H1 (cell line): Measurements from ENCODE around the gene BUD13. TPM values are rescaled to one million over a fixed set of nuclear protein-coding genes. Genes with fewer than 3 reads are reported as not detected.

Source experiments
- CTCF ChIA-PET: fragments of 300-600 bp; sonication (Branson Sonifier 250); formaldehyde crosslinking; loops from one replicate; lab custom pipeline; 2021; ENCODE audit not compliant: partially characterized antibody; lab: Charles Lee
- POLR2A ChIA-PET: fragments of 300-600 bp; sonication (Branson Sonifier 250); formaldehyde crosslinking; loops from one replicate; lab custom pipeline; 2021; ENCODE audit warnings: inconsistent platforms; ENCODE audit not compliant: partially characterized antibody; lab: Charles Lee
- DNase-seq, 2 experiments: peaks; one replicate each; pipeline versions ENCODE4 v3.0.0 to v3.0.0-alpha.2; 2010 to 2022; ENCODE audit warnings: low spot score in 2 of 2, low read depth in 1 of 2, mixed read lengths in 1 of 2
- FAIRE-seq: peaks from 2 replicates; lab custom pipeline; 2011; peaks lifted over from hg19 to GRCh38; lab: Jason Lieb, UNC
- H2AFZ ChIP-seq: 2 replicates; pipeline ENCODE4 v1.8.1; 2012; ENCODE audit warnings: low read length, inconsistent platforms
- H2AK5ac ChIP-seq: 2 replicates; pipeline ENCODE4 v1.6.1; 2013; ENCODE audit warnings: low read depth, low read length
- H2BK120ac ChIP-seq: replicated peaks from 2 replicates; pipeline ENCODE3; 2013; ENCODE audit warnings: low read depth, low read length, inconsistent platforms
- H2BK12ac ChIP-seq: 2 replicates; pipeline ENCODE4 v1.6.1; 2013; ENCODE audit warnings: low read depth, low read length
- H2BK15ac ChIP-seq: 2 replicates; pipeline ENCODE4 v1.6.1; 2013; ENCODE audit warnings: low read length
- H2BK20ac ChIP-seq: 2 replicates; pipeline ENCODE4 v1.6.1; 2013; ENCODE audit warnings: low read length
- H2BK5ac ChIP-seq: 2 replicates; pipeline ENCODE4 v1.6.1; 2013; ENCODE audit warnings: low read depth, low read length
- H3K14ac ChIP-seq: 2 replicates; pipeline ENCODE4 v1.6.1; 2013; ENCODE audit warnings: inconsistent platforms; ENCODE audit not compliant: insufficient read length
- H3K18ac ChIP-seq: 2 replicates; pipeline ENCODE4 v1.6.1; 2013; ENCODE audit warnings: low read length; ENCODE audit errors: extremely low read depth
- H3K23ac ChIP-seq: 2 replicates; pipeline ENCODE4 v1.6.1; 2013; ENCODE audit warnings: inconsistent platforms; ENCODE audit not compliant: insufficient read length
- H3K23me2 ChIP-seq: 2 replicates; pipeline ENCODE4 v1.6.1; 2013; ENCODE audit warnings: low read depth, low read length
- H3K27ac ChIP-seq: 2 replicates; pipeline ENCODE4 v1.6.1; 2011; ENCODE audit warnings: low read depth, low read length, inconsistent platforms
- H3K27me3 ChIP-seq, 4 experiments: replicated peaks in 1 of 4; 1 replicate in 1 of 4; 2 replicates in 3 of 4; pipeline versions ENCODE4 v1.6.1 to v1.8.1; 2011 to 2013; ENCODE audit warnings: low read length in 3 of 4, mild to moderate bottlenecking in 3 of 4, inconsistent platforms in 2 of 4, mixed read lengths in 2 of 4, moderate library complexity in 1 of 4; ENCODE audit not compliant: control insufficient read depth in 3 of 4, insufficient read depth in 3 of 4; ENCODE audit errors: extremely low read depth in 1 of 4
- H3K36me3 ChIP-seq, 4 experiments: 2 replicates each; pipeline versions ENCODE4 v1.6.1 to v1.8.1; 2011 to 2013; ENCODE audit warnings: mild to moderate bottlenecking in 4 of 4, low read length in 3 of 4, moderate library complexity in 2 of 4, control low read depth in 1 of 4, inconsistent platforms in 1 of 4; ENCODE audit not compliant: insufficient read depth in 4 of 4, control insufficient read depth in 2 of 4
- H3K4ac ChIP-seq: replicated peaks from 2 replicates; pipeline ENCODE3; 2013; ENCODE audit warnings: low read length, low read depth, mixed read lengths, inconsistent platforms; ENCODE audit not compliant: insufficient read length
- H3K4me1 ChIP-seq, 4 experiments: replicated peaks in 1 of 4; 1 replicate in 1 of 4; 2 replicates in 3 of 4; pipeline versions ENCODE4 v1.6.1 to v1.8.1; 2011 to 2013; ENCODE audit warnings: low read length in 3 of 4, inconsistent platforms in 2 of 4, mixed read lengths in 1 of 4; ENCODE audit not compliant: insufficient read depth in 4 of 4, control insufficient read depth in 3 of 4
- H3K4me2 ChIP-seq, 2 experiments: 2 replicates each; pipeline versions ENCODE4 v1.6.1 to v1.8.1; 2011 to 2013; ENCODE audit warnings: low read depth in 2 of 2, low read length in 2 of 2, control low read depth in 1 of 2, inconsistent platforms in 1 of 2, mild to moderate bottlenecking in 1 of 2; ENCODE audit not compliant: insufficient read depth in 1 of 2
- H3K4me3 ChIP-seq, 4 experiments: fragments of 200-600, 300-600 bp in 1 of 4; sonication (generic), shearing (Covaris generic), sonication (Bioruptor Twin) in 1 of 4; 2 replicates each; pipeline versions ENCODE4 v1.5.1 to v1.8.1; 2011 to 2016; ENCODE audit warnings: low read length in 4 of 4, low read depth in 3 of 4, control low read depth in 2 of 4, inconsistent platforms in 2 of 4, mild to moderate bottlenecking in 2 of 4, mixed read lengths in 1 of 4, moderate library complexity in 1 of 4; ENCODE audit not compliant: insufficient read depth in 2 of 4; ENCODE audit errors: extremely low read depth in 1 of 4
- H3K56ac ChIP-seq: replicated peaks from 2 replicates; pipeline ENCODE3; 2013; ENCODE audit warnings: low read depth, mild to moderate bottlenecking, mixed read lengths, low read length, inconsistent platforms; ENCODE audit not compliant: insufficient read length
- H3K79me1 ChIP-seq: 2 replicates; pipeline ENCODE4 v1.6.1; 2013; ENCODE audit warnings: low read depth, low read length, control low read depth
- H3K79me2 ChIP-seq, 2 experiments: 2 replicates each; pipeline versions ENCODE4 v1.6.1 to v1.8.1; 2012 to 2013; ENCODE audit warnings: low read length in 2 of 2, mild to moderate bottlenecking in 2 of 2, inconsistent platforms in 1 of 2; ENCODE audit not compliant: insufficient read depth in 2 of 2, control insufficient read depth in 1 of 2
- H3K9ac ChIP-seq, 4 experiments: replicated peaks in 1 of 4; 1 replicate in 1 of 4; 2 replicates in 3 of 4; pipeline versions ENCODE4 v1.6.1 to v1.8.1; 2011 to 2013; ENCODE audit warnings: low read depth in 3 of 4, low read length in 3 of 4, control low read depth in 2 of 4, mild to moderate bottlenecking in 2 of 4, moderate library complexity in 2 of 4, inconsistent platforms in 1 of 4; ENCODE audit errors: extremely low read depth in 1 of 4
- H3K9me3 ChIP-seq, 2 experiments: 2 replicates each; pipeline versions ENCODE4 v1.6.1 to v1.8.1; 2012 to 2013; ENCODE audit warnings: mild to moderate bottlenecking in 2 of 2, moderate library complexity in 2 of 2, control low read depth in 1 of 2, inconsistent platforms in 1 of 2, low read depth in 1 of 2, low read length in 1 of 2, mixed read lengths in 1 of 2; ENCODE audit not compliant: insufficient read depth in 2 of 2
- H4K20me1 ChIP-seq, 2 experiments: replicated peaks in 1 of 2; 2 replicates each; pipeline versions ENCODE3 to v1.8.1; 2011 to 2013; ENCODE audit warnings: inconsistent platforms in 2 of 2, low read length in 2 of 2, mild to moderate bottlenecking in 1 of 2; ENCODE audit not compliant: insufficient read depth in 2 of 2, control insufficient read depth in 1 of 2
- H4K5ac ChIP-seq: 2 replicates; pipeline ENCODE4 v1.6.1; 2013; ENCODE audit warnings: low read length, low read depth, mixed read lengths, inconsistent platforms; ENCODE audit not compliant: insufficient read length
- H4K8ac ChIP-seq: 2 replicates; pipeline ENCODE4 v1.8.0; 2013; ENCODE audit warnings: mild to moderate bottlenecking, moderate library complexity, low read length, inconsistent platforms; ENCODE audit not compliant: insufficient read depth; ENCODE audit errors: extremely low read depth
- H4K91ac ChIP-seq: replicated peaks from 2 replicates; pipeline ENCODE3; 2013; ENCODE audit warnings: low read length, mixed read lengths, inconsistent platforms; ENCODE audit not compliant: insufficient read length
- ASH2L ChIP-seq: fragments of 200-600, 300-600 bp; sonication (generic); IDR thresholded peaks from one replicate; pipeline ENCODE4 v1.7.1; 2017; ENCODE audit warnings: low read length
- FOSL1 ChIP-seq: IDR thresholded peaks from 2 replicates; pipeline ENCODE4 v1.6.1; 2011; ENCODE audit warnings: mild to moderate bottlenecking, low read depth, low read length, moderate library complexity; ENCODE audit not compliant: insufficient read depth
- JUND ChIP-seq: IDR thresholded peaks from 2 replicates; pipeline ENCODE4 v1.6.1; 2011; ENCODE audit warnings: mild to moderate bottlenecking, improper control_type of control experiment, low read length
- KDM1A ChIP-seq: fragments of 200-600, 300-600 bp; sonication (generic); IDR thresholded peaks from 2 replicates; pipeline ENCODE4 v1.7.1; 2016; ENCODE audit warnings: mild to moderate bottlenecking, low read length, borderline replicate concordance
- KDM5A ChIP-seq: fragments of 200-600 bp; IDR thresholded peaks from 2 replicates; pipeline ENCODE4 v1.7.1; 2012; ENCODE audit warnings: mild to moderate bottlenecking, low read length, inconsistent platforms, mixed read lengths
- NRF1 ChIP-seq: IDR thresholded peaks from 2 replicates; pipeline ENCODE4 v1.6.1; 2011; ENCODE audit warnings: mild to moderate bottlenecking, low read depth, low read length, improper control_type of control experiment
- PHF8 ChIP-seq: fragments of 200-600 bp; sonication (generic); conservative IDR thresholded peaks from 2 replicates; pipeline ENCODE4 v1.7.1; 2012; ENCODE audit warnings: low read depth, mild to moderate bottlenecking, inconsistent platforms, low read length, moderate library complexity
- RBBP5 ChIP-seq: IDR thresholded peaks from 2 replicates; pipeline ENCODE4 v1.7.1; 2012; ENCODE audit warnings: low read depth, mild to moderate bottlenecking, inconsistent platforms, low read length, moderate library complexity, borderline replicate concordance
- RXRA ChIP-seq: IDR thresholded peaks from 2 replicates; pipeline ENCODE4 v1.6.1; 2011; ENCODE audit warnings: low read depth, mild to moderate bottlenecking, low read length, moderate library complexity; ENCODE audit not compliant: insufficient read depth
- SIRT6 ChIP-seq: IDR thresholded peaks from one replicate; pipeline ENCODE4 v1.7.1; 2012; ENCODE audit warnings: low read length, inconsistent platforms
- whole genome bisulfite sequencing, 2 experiments: shearing (Covaris generic) in 1 of 2; methylation state at CpG; one replicate each; pipeline versions ENCODE4 v1.1.6 to v1.1.7; 2013 to 2015; ENCODE audit warnings: low lambda C conversion rate in 2 of 2, mixed read lengths in 2 of 2, inconsistent platforms in 1 of 2, low coverage in 1 of 2, missing lambda C conversion rate in 1 of 2; ENCODE audit not compliant: insufficient replicate concordance in 2 of 2, insufficient coverage in 1 of 2, insufficient read length in 1 of 2; ENCODE audit errors: extremely low coverage in 1 of 2, missing lambda C conversion rate in 1 of 2; 5-methylcytosine and 5-hydroxymethylcytosine counted together
- polyA plus RNA-seq, 7 experiments: library from polyadenylated mRNA; depleted of rRNA in 3 of 7; stranded (reverse) in 5 of 7; unstranded in 2 of 7; fragments of >200 nt in 5 of 7; fragments of 200-250 nt in 2 of 7; gene quantifications; 1 replicate in 5 of 7; 2 replicates in 1 of 7; 4 replicates in 1 of 7; pipeline versions ENCODE4 v1.2.1 to v1.2.3, GENCODE V29; 2011 to 2013; ENCODE audit warnings: missing spikeins in 2 of 7, mixed read lengths in 2 of 7
- total RNA-seq: library from RNA; stranded (reverse); fragmentation: NEBNext Ultra II Directional; extraction: Animal tissue kit (Norgen Biotek cat#: 25700); gene quantifications from 2 replicates; pipeline ENCODE4 v1.2.1, GENCODE V29; 2021
- TF ChIP-seq, protein P1 (sequence below): IDR thresholded peaks from 2 replicates; pipeline ENCODE4 v1.6.1; 2012; ENCODE audit warnings: low read length, inconsistent platforms

Gene BUD13
- total and polyA plus RNA-seq, 2 of the 8 experiments (the other 6 are each of a cell fraction or from before 2014, with no cell fraction given): 24.8 to 27.2 TPM

GRCh38 chr11:116771935-116772334 lies 852 bp downstream of the BUD13 start:
- H4K5ac ChIP-seq: no peak overlapping the region
- peaks cover 8% of the 10 kb centered on the region for H3K23me2 ChIP-seq
- DNase-seq (no peak), FAIRE-seq (no peak)
- no peaks in the 10 kb centered on the region for H3K9me3 ChIP-seq
- H3K27me3 ChIP-seq: no peaks in the 10 kb centered on the region
- H3K14ac ChIP-seq: no peak overlapping the region
- H3K36me3 ChIP-seq: peaks cover 2 to 33% (median 12%) of the 10 kb centered on the region in 4 experiments; a peak in 6 of 8 replicates
- POLR2A ChIA-PET: interaction anchor here (1.1 to 3.6 kb wide), 2 partner anchors 17 to 37 kb away, joined by 3 to 29 read pairs; partner anchors contain the start of genes APOA5 and ZPR1
- H4K8ac ChIP-seq: no peak overlapping the region
- H2BK5ac ChIP-seq: peak overlapping the region; percentile 16; the same call in 1 of the 2 replicates
- WGBS, 2 experiments: 40% methylated on average over 2 of the region's 2 CpGs; no CpG with 5 or more reads in 1 of the 2 experiments
- H3K9ac ChIP-seq: peak overlapping the region; percentile 53 to 94 (median 91)
- H2BK12ac ChIP-seq: no peak overlapping the region
- peaks cover 0 to 2% of the 10 kb centered on the region in 2 experiments for H4K20me1 ChIP-seq
- H3K18ac ChIP-seq: no peak overlapping the region
- H3K4me3 ChIP-seq: peak overlapping the region; percentile 76 to 96 (median 84)
- 0 out of 2 replicates have a peak overlapping the region, but pooled peaks have one; percentile 10 for H2AK5ac ChIP-seq
- H3K23ac ChIP-seq: no peak overlapping the region
- H2AFZ ChIP-seq: no peak overlapping the region
- H3K4me1 ChIP-seq: peaks cover 0 to 5% (median 3%) of the 10 kb centered on the region in 4 experiments; a peak in 2 of 7 replicates
- no peak overlapping the region for H2BK15ac ChIP-seq
- H3K4me2 ChIP-seq: peak overlapping the region; percentile 97 to 99
- peaks cover 12 to 22% of the 10 kb centered on the region in 2 experiments for H3K79me2 ChIP-seq
- H2BK20ac ChIP-seq: no peak overlapping the region
- H3K4ac ChIP-seq: no peak overlapping the region
- H3K56ac ChIP-seq: no peak overlapping the region
- CTCF ChIA-PET: interaction anchor here (0.9 to 1.2 kb wide), 4 partner anchors 16 to 454 kb away, joined by 3 to 4 read pairs (median 4); partner anchors contain the start of genes APOA5 and ZPR1
- H4K91ac ChIP-seq: no peak overlapping the region
- H3K27ac ChIP-seq: peak overlapping the region; percentile 90; the same call in 1 of the 2 replicates
- H2BK120ac ChIP-seq: no peak overlapping the region
- H3K79me1 ChIP-seq: no peaks in the 10 kb centered on the region
- TF ChIP-seq RBBP5: no peak
- no peak for TF ChIP-seq ASH2L
- TF ChIP-seq, protein P1, sequence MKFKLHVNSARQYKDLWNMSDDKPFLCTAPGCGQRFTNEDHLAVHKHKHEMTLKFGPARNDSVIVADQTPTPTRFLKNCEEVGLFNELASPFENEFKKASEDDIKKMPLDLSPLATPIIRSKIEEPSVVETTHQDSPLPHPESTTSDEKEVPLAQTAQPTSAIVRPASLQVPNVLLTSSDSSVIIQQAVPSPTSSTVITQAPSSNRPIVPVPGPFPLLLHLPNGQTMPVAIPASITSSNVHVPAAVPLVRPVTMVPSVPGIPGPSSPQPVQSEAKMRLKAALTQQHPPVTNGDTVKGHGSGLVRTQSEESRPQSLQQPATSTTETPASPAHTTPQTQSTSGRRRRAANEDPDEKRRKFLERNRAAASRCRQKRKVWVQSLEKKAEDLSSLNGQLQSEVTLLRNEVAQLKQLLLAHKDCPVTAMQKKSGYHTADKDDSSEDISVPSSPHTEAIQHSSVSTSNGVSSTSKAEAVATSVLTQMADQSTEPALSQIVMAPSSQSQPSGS: no peak
- TF ChIP-seq RXRA: no peak
- TF ChIP-seq SIRT6: no peak
- TF ChIP-seq KDM1A: no peak
- no peak for TF ChIP-seq PHF8
- no peak for TF ChIP-seq KDM5A
- TF ChIP-seq FOSL1: no peak
- no peak for TF ChIP-seq JUND
- no peak for TF ChIP-seq NRF1
